ENCODE results near the gene KCNJ16.

The KCNJ16 gene

DNA sequence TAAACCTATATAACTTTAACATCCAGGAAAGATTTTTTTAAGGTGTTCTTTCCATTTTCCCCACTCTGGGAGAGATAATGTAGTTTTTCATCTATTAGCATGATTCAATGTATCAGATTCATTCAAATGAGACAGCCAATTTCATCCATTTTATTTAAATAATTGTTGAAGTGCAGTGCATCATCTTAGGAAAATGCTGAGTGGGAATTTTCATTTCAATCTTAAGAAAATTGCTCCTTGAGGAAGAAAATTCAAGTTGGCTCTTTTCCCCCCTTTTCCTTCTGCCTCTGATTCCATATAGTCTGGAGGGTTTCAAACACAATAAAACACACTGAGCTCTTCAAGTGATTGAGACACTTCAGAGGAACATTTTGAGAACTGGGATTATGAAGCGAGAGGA is 3.4 kb upstream of the KCNJ16 start:
- no peak overlapping the region for H3K9ac ChIP-seq (ENCODE audit: low read length)
- no peaks in the 10 kb centered on the region for H3K79me2 ChIP-seq (ENCODE audit: low read length)
- H3K27me3 ChIP-seq (ENCODE audit: low read depth, low read length): no peaks in the 10 kb centered on the region
- H3K36me3 ChIP-seq (replicated peaks; ENCODE audit: low read depth, low read length): no peaks in the 10 kb centered on the region
- no peak overlapping the region for H3K4me2 ChIP-seq (ENCODE audit: low read length)
- no peak overlapping the region for H3K4me3 ChIP-seq (ENCODE audit: low read length)
- no peaks in the 10 kb centered on the region for H4K20me1 ChIP-seq (ENCODE audit: insufficient read depth, low read length)
- no peak for TF ChIP-seq EZH2phosphoT487 (IDR thresholded peaks at IDR 0.05; ENCODE audit: low read depth)
- TF ChIP-seq, protein P1, sequence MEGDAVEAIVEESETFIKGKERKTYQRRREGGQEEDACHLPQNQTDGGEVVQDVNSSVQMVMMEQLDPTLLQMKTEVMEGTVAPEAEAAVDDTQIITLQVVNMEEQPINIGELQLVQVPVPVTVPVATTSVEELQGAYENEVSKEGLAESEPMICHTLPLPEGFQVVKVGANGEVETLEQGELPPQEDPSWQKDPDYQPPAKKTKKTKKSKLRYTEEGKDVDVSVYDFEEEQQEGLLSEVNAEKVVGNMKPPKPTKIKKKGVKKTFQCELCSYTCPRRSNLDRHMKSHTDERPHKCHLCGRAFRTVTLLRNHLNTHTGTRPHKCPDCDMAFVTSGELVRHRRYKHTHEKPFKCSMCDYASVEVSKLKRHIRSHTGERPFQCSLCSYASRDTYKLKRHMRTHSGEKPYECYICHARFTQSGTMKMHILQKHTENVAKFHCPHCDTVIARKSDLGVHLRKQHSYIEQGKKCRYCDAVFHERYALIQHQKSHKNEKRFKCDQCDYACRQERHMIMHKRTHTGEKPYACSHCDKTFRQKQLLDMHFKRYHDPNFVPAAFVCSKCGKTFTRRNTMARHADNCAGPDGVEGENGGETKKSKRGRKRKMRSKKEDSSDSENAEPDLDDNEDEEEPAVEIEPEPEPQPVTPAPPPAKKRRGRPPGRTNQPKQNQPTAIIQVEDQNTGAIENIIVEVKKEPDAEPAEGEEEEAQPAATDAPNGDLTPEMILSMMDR (IDR thresholded peaks at IDR 0.05; ENCODE audit: low read depth, low read length): no peak
- 0 out of 2 replicates have a peak, but pooled peaks cover 3% of the 10 kb centered on the region for H3K4me1 ChIP-seq (ENCODE audit: low read length)
- H2AFZ ChIP-seq (ENCODE audit: low read depth, low read length): no peak overlapping the region
- H3K27ac ChIP-seq (ENCODE audit: low read length): no peak overlapping the region
- H3K9me3 ChIP-seq (ENCODE audit: insufficient read depth, low read length): no peaks in the 10 kb centered on the region

DNA sequence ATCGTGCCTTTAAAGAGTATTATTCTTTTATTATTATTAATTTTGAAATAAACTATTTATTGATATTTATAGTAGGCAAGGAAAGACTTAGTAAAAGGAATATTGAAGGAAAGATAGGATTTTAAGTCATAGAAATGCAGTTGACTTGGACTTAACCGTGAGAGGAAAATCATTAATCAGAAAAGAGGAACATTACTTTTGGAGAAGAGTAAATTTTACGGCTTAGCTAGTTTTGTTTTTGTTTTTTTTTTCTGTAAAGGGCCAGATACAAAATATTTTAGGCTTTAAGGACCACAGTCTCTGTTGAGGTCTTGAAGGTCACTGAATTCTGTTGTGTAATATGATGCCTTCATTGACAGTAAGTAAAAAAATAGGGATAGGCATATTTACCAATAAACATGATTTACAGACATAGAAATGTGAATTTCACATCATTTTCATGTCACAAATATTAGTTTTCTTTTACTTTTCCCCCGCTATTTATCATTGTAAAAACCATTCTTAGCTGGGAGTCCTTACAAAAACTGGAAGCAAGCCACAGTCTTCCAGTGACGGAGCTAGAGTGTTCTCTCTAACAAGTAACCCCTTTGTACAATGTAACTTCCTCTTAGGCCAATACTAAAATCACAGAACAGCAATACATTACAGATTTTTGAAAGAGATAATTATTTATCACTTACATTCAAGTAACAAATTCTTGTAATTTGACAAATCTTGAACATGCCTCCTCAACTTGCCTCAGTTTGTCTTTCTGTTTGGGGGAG is 2.3 kb upstream of the KCNJ16 start:
- 0 out of 2 replicates have a peak, but pooled peaks cover 3% of the 10 kb centered on the region for H3K4me1 ChIP-seq (ENCODE audit: low read length)
- 0 out of 2 replicates have a peak overlapping the region, but pooled peaks have one; percentile 8 for H3K4me2 ChIP-seq (ENCODE audit: low read length)
- H3K4me3 ChIP-seq (ENCODE audit: low read length): no peak overlapping the region

DNA sequence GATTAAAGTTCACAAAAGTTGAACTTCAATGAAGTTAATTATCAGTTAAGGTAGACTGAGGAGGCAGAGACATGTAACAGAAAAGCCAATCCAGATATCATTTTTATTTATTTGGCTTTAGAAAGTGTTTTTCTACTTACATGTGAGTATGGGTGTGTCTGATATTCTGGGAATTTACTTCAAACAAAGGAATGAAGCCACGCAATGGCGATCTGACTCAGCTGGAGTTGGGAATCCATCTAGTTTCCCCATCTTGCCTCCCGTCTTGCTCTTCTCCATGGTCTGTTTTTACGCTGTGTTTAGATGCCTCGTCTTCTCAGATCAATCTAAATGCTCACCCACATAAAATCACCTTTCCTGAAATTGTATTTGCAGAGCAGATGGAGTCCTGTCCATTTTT is 1.7 kb upstream of the KCNJ16 start:
- Histone ChIP-seq H3K9me3 (ENCODE audit: insufficient read depth, low read length) (no peaks in the 10 kb centered on the region), H3K9ac (ENCODE audit: low read length) (no peak overlapping the region), H3K27ac (ENCODE audit: low read length) (no peak overlapping the region), H3K4me2 (ENCODE audit: low read length) (no peak overlapping the region), H3K4me1 (ENCODE audit: low read length) (0 out of 2 replicates have a peak, but pooled peaks cover 3% of the 10 kb centered on the region), H2AFZ (ENCODE audit: low read depth, low read length) (no peak overlapping the region), H3K79me2 (ENCODE audit: low read length) (no peaks in the 10 kb centered on the region), H3K27me3 (ENCODE audit: low read depth, low read length) (no peaks in the 10 kb centered on the region), H3K4me3 (ENCODE audit: low read length) (no peak overlapping the region), H3K36me3 (replicated peaks; ENCODE audit: low read depth, low read length) (no peaks in the 10 kb centered on the region), H4K20me1 (ENCODE audit: insufficient read depth, low read length) (no peaks in the 10 kb centered on the region)
- TF ChIP-seq, protein P1 (IDR thresholded peaks at IDR 0.05; ENCODE audit: low read depth, low read length): no peak
- TF ChIP-seq EZH2phosphoT487 (IDR thresholded peaks at IDR 0.05; ENCODE audit: low read depth): no peak

More for the DNA sequence above, 2.3 kb upstream of the KCNJ16 start:
- TF ChIP-seq, protein P1 (IDR thresholded peaks at IDR 0.05; ENCODE audit: low read depth, low read length): no peak
- no peak for TF ChIP-seq EZH2phosphoT487 (IDR thresholded peaks at IDR 0.05; ENCODE audit: low read depth)
- Histone ChIP-seq H3K27me3 (ENCODE audit: low read depth, low read length) (no peaks in the 10 kb centered on the region), H3K27ac (ENCODE audit: low read length) (no peak overlapping the region), H3K9ac (ENCODE audit: low read length) (no peak overlapping the region), H3K36me3 (replicated peaks; ENCODE audit: low read depth, low read length) (no peaks in the 10 kb centered on the region), H3K79me2 (ENCODE audit: low read length) (no peaks in the 10 kb centered on the region), H3K9me3 (ENCODE audit: insufficient read depth, low read length) (no peaks in the 10 kb centered on the region), H2AFZ (ENCODE audit: low read depth, low read length) (no peak overlapping the region), H4K20me1 (ENCODE audit: insufficient read depth, low read length) (no peaks in the 10 kb centered on the region)

DNA sequence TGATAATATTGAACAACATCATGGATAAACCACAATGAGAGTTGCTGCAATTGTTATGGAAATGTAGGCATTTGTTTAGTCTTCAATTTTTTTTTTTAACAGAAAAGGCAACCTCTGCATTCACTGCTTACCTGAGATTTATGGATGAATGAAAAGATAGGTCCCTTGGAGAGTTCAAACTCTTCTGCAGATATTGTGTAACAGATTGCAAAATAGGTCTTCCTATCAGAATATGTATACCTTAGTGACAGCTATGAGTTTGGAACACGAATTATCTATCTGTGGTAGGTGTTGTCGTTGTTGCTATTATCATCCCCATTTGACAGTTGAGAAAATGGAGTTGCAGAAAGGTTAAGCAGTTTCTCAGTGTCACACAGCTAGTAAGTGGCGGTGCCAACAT is 1.2 kb upstream of the KCNJ16 start:
- no peaks in the 10 kb centered on the region for H3K36me3 ChIP-seq (replicated peaks; ENCODE audit: low read depth, low read length)
- H3K4me1 ChIP-seq (ENCODE audit: low read length): 0 out of 2 replicates have a peak, but pooled peaks cover 3% of the 10 kb centered on the region
- no peaks in the 10 kb centered on the region for H4K20me1 ChIP-seq (ENCODE audit: insufficient read depth, low read length)
- no peaks in the 10 kb centered on the region for H3K27me3 ChIP-seq (ENCODE audit: low read depth, low read length)
- no peak overlapping the region for H3K4me2 ChIP-seq (ENCODE audit: low read length)
- H3K4me3 ChIP-seq (ENCODE audit: low read length): no peak overlapping the region
- no peaks in the 10 kb centered on the region for H3K79me2 ChIP-seq (ENCODE audit: low read length)
- H3K9ac ChIP-seq (ENCODE audit: low read length): no peak overlapping the region
- no peak overlapping the region for H2AFZ ChIP-seq (ENCODE audit: low read depth, low read length)
- H3K9me3 ChIP-seq (ENCODE audit: insufficient read depth, low read length): no peaks in the 10 kb centered on the region
- no peak overlapping the region for H3K27ac ChIP-seq (ENCODE audit: low read length)
- TF ChIP-seq, protein P1 (IDR thresholded peaks at IDR 0.05; ENCODE audit: low read depth, low read length): no peak

All from OCI-LY3 (cell line).